DMS153 (cell line): ENCODE data around the gene ST13.
"Not testable (repeated sequence)": the region's sequence is repeated elsewhere in the genome, so short reads cannot be mapped to it uniquely, and the experiment has no call there.

Experiments
- DNase-seq: peaks from one replicate; lab custom pipeline; 2025; lab: John Stamatoyannopoulos, UW

The ST13 gene

DNA sequence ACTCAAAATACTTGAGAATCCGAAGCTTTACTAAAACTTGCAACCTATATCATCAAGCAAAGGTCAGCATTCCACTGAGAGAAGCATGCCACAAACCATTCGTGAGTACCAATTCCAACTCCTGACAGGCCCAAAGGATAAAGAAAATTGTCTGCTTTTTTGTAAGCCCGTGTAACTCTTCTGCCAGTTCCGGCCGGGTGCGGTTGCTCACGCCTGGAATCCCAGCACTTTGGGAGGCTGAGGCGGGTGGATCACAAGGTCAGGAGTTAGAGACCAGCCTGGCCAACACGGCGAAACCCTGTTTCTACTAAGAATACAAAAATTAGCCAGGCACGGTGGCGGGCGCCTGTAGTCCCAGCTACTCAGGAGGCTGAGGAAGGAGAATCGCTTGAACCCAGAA lies 74.7 kb downstream of the ST13 start:
- not testable (repeated sequence) for DNase-seq
